K562 (cell line): Measurements from ENCODE around the gene ZIC2. TPM values are rescaled to one million over a fixed set of nuclear protein-coding genes. Genes with fewer than 3 reads are reported as not detected.

Experiments
- CGGBP1 ChIP-seq: fragments of 250-450 bp; sonication (Bioruptor Pico); IDR thresholded peaks from 2 replicates; pipeline ENCODE4 v1.9.0; 2021; ENCODE audit warnings: mild to moderate bottlenecking
- CTCFL ChIP-seq: IDR thresholded peaks from 2 replicates; pipeline ENCODE4 v1.6.1; 2011; ENCODE audit warnings: borderline replicate concordance, low read depth, mild to moderate bottlenecking, moderate library complexity, low read length; ENCODE audit not compliant: insufficient read depth, poor library complexity, severe bottlenecking
- EP400 ChIP-seq: fragments of 450-650 bp; IDR thresholded peaks from 2 replicates; pipeline ENCODE4 v1.6.1; 2017; ENCODE audit warnings: antibody characterized with exemption, mild to moderate bottlenecking, moderate library complexity
- IRF9 ChIP-seq: fragments of 450-650 bp; IDR thresholded peaks from 2 replicates; pipeline ENCODE4 v1.6.1; 2016; ENCODE audit warnings: missing biosample characterization, missing genetic modification characterization
- LARP7 ChIP-seq: fragments of 450-650 bp; IDR thresholded peaks from 2 replicates; pipeline ENCODE4 v1.6.1; 2016
- MEIS2 ChIP-seq: fragments of 450-650 bp; IDR thresholded peaks from 2 replicates; pipeline ENCODE4 v1.6.1; 2014; ENCODE audit warnings: mild to moderate bottlenecking; ENCODE audit not compliant: partially characterized antibody
- POU5F1 ChIP-seq: fragments of 150-350 bp; IDR thresholded peaks from 2 replicates; pipeline ENCODE4 v1.6.1; 2014; ENCODE audit warnings: borderline replicate concordance, low read length, low read depth, mild to moderate bottlenecking; ENCODE audit not compliant: partially characterized antibody
- REST ChIP-seq, 2 experiments: fragments of 450-650 bp; formaldehyde crosslinking in 1 of 2; IDR thresholded peaks; 2 replicates each; pipeline versions ENCODE4 v1.4.0 to v1.6.1; 2014 to 2020; ENCODE audit warnings: mild to moderate bottlenecking in 2 of 2, borderline replicate concordance in 1 of 2, low read depth in 1 of 2
- SAFB2 ChIP-seq: fragments of 200-400 bp; formaldehyde crosslinking; IDR thresholded peaks from 2 replicates; pipeline ENCODE4 v1.6.1; 2018; ENCODE audit warnings: borderline replicate concordance, low read length, low read depth, moderate library complexity; ENCODE audit not compliant: severe bottlenecking
- SMAD4 ChIP-seq: fragments of 250-450 bp; sonication (Bioruptor Pico); conservative IDR thresholded peaks from 2 replicates; pipeline ENCODE4 v1.8.0; 2021; ENCODE audit warnings: inconsistent platforms, mild to moderate bottlenecking, moderate library complexity
- ZNF24 ChIP-seq: fragments of 450-650 bp; IDR thresholded peaks from 2 replicates; pipeline ENCODE4 v1.6.1; 2016
- ZNF347 ChIP-seq: fragments of 450-650 bp; formaldehyde crosslinking; IDR thresholded peaks from 2 replicates; pipeline ENCODE4 v1.4.0; 2020; ENCODE audit warnings: low read depth, mild to moderate bottlenecking, moderate library complexity
- polyA plus RNA-seq, 8 experiments: library from polyadenylated mRNA; depleted of rRNA in 4 of 8; stranded (reverse) in 5 of 8; unstranded in 3 of 8; fragments of >200 nt; fragmentation: Nextera tagmentation in 2 of 8; fragmentation: Illumina TruSeq in 1 of 8; extraction: Ambion mirVana in 2 of 8; extraction: Trizol in 1 of 8; gene quantifications; 2 replicates each; pipeline versions ENCODE4 v1.2.1 to v1.2.3, GENCODE V29; 2011 to 2014; ENCODE audit warnings: inconsistent platforms in 1 of 8, missing spikeins in 1 of 8
- total RNA-seq, 7 experiments: library from RNA; depleted of rRNA in 6 of 7; stranded (reverse); fragments of >200 nt in 6 of 7; fragmentation: Illumina TruSeq in 2 of 7; extraction: Trizol in 2 of 7; gene quantifications; 2 replicates each; pipeline versions ENCODE4 v1.2.1 to v1.2.3, GENCODE V29; 2011 to 2021; ENCODE audit warnings: low replicate concordance in 1 of 7

ZIC2 gene
- total and polyA plus RNA-seq, 9 of the 15 experiments (the other 6 are each of a cell fraction or from before 2014, with no cell fraction given) = 1.8 to 18.0 (median 4.5) TPM

GRCh38 chr13:99969919-99970650 is 11.5 kb upstream of the ZIC2 start (continued):
- no peak for TF ChIP-seq REST (IDR thresholded peaks at IDR 0.05; ENCODE audit: borderline replicate concordance)
- TF ChIP-seq REST (CRISPR knock-in tag; IDR thresholded peaks at IDR 0.05; ENCODE audit: low read depth) = no peak
- peak; percentile 72; the same call in 1 of the 2 replicates for TF ChIP-seq EP400
- TF ChIP-seq MEIS2 = no peak
- no peak for TF ChIP-seq CTCFL
- TF ChIP-seq CGGBP1 (CRISPR knock-in tag) = no peak
- TF ChIP-seq SMAD4 (CRISPR knock-in tag) = peak; percentile 61
- TF ChIP-seq POU5F1 = no peak
- no peak for TF ChIP-seq SAFB2
- no peak for TF ChIP-seq ZNF24
- TF ChIP-seq ZNF347 (CRISPR knock-in tag) = no peak
- no peak for TF ChIP-seq LARP7
- TF ChIP-seq IRF9 (tag) = no peak
